Activated naive CD4-positive, alpha-beta T cell treated with anti-CD3 and anti-CD28 coated beads, Interleukin-2, amount 50 U/mL, for 24 hours (primary cell): Measurements from ENCODE around the gene CERS6.

Experiments used
- H3K27ac Mint-ChIP-seq: one replicate; pipeline ENCODE4 v1.8.0; 2021; ENCODE audit warnings: mild to moderate bottlenecking, mixed read lengths
- H3K27me3 Mint-ChIP-seq: one replicate; pipeline ENCODE4 v1.8.0; 2021; ENCODE audit warnings: mixed read lengths
- H3K36me3 Mint-ChIP-seq: one replicate; pipeline ENCODE4 v1.8.0; 2021; ENCODE audit warnings: mixed read lengths
- H3K4me1 Mint-ChIP-seq: one replicate; pipeline ENCODE4 v1.8.0; 2021; ENCODE audit warnings: mixed read lengths
- H3K4me3 Mint-ChIP-seq: one replicate; pipeline ENCODE4 v1.8.0; 2021; ENCODE audit warnings: mild to moderate bottlenecking, mixed read lengths
- H3K9me3 Mint-ChIP-seq: one replicate; pipeline ENCODE4 v1.8.0; 2021; ENCODE audit warnings: mixed read lengths

Gene CERS6

DNA sequence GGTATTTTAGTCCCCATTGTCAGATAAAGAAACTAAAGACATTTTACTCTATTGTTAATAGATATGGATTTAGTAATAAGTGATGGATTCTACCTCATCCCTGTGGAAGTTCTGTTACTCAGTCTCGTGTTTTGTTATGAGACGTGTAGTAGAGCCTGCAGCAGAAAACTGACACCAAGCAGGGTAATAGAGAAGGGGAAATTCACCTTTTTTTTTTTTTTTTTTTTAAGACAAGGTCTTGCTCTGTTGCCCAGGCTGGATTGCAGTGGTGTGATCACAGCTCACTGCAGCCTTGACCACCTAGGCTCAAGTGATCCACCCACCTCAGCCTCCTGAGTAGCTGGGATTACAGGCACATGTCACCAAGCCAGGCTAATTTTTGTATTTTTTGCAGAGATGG is 164.5 kb downstream of the CERS6 start:
- no peaks in the 10 kb centered on the region for H3K27me3 Mint-ChIP-seq
- no peak overlapping the region for H3K27ac Mint-ChIP-seq
- peaks cover 2% of the 10 kb centered on the region for H3K36me3 Mint-ChIP-seq
- H3K4me3 Mint-ChIP-seq, result no peak overlapping the region
- peaks cover 62% of the 10 kb centered on the region for H3K4me1 Mint-ChIP-seq
- H3K9me3 Mint-ChIP-seq, result peaks cover 4% of the 10 kb centered on the region

DNA sequence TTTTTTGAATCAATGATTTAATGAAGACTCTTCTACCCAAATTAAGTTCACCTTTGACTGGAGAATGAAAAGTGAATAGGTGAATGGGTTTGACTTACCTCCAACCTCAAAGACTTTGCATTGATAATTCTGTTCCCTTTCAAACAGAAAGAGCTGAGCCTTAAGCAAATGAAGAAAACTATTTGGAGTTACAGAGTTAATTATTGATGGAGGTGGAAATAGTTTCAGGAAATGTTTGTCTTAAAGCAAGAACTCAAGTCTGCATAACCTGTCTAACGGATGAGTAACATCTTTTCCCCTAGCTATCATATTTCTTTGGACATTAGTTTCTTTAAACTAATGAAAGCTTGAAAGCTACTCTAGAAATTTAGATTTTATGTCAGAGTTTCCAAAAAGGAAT is 166.5 kb downstream of the CERS6 start:
- peaks cover 4% of the 10 kb centered on the region for H3K9me3 Mint-ChIP-seq
- peaks cover 67% of the 10 kb centered on the region for H3K4me1 Mint-ChIP-seq
- H3K27ac Mint-ChIP-seq, result no peak overlapping the region
- no peak overlapping the region for H3K4me3 Mint-ChIP-seq
- H3K36me3 Mint-ChIP-seq, result peaks cover 2% of the 10 kb centered on the region
- H3K27me3 Mint-ChIP-seq, result no peaks in the 10 kb centered on the region

DNA sequence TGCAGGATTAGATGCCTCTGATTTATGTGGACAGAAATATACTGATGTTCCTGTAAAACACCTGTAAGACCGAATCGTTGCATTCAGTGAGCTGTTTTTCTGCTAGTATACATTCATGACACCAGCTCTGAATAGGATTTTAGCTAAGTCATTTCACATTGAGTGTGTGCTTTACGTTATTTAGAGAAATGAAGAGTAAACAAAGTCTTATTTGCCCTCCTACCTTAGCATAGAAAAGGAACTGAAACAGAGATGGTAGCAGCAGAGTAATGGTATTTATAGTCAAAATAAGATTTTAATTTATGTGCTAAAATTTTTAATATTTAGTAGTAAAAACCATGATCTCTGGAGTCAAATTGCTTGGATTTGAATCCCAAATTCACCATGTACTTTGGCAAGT is 168.0 kb downstream of the CERS6 start:
- no peaks in the 10 kb centered on the region for H3K9me3 Mint-ChIP-seq
- H3K27ac Mint-ChIP-seq, result no peak overlapping the region
- peaks cover 4% of the 10 kb centered on the region for H3K36me3 Mint-ChIP-seq

DNA sequence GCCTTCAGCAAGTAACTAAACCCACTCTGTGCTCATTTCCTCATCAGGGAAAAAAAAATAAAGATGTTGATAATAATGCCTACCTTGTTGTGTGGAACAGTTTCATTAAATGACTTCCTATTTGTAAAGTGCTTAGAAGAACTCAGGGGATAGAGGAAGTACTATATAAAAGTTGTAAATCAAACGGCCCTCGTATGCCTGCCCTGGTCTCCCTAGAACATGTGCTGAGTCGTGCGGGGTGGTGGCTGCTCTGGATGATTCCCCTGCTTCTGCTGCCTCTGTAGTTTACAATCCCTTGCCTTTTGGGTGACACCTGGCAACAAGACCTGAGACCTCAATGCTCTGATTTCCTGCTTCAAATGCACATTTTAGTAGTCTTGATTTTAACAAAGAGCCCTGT is 170.0 kb downstream of the CERS6 start:
- Mint-ChIP-seq H3K4me3 (no peak overlapping the region), H3K27ac (no peak overlapping the region), H3K36me3 (peaks cover 8% of the 10 kb centered on the region), H3K9me3 (no peaks in the 10 kb centered on the region), H3K4me1 (peaks cover 66% of the 10 kb centered on the region), H3K27me3 (no peaks in the 10 kb centered on the region)

More for the DNA sequence above, 168.0 kb downstream of the CERS6 start:
- Mint-ChIP-seq H3K27me3 (no peaks in the 10 kb centered on the region), H3K4me1 (peaks cover 69% of the 10 kb centered on the region), H3K4me3 (no peak overlapping the region)

DNA sequence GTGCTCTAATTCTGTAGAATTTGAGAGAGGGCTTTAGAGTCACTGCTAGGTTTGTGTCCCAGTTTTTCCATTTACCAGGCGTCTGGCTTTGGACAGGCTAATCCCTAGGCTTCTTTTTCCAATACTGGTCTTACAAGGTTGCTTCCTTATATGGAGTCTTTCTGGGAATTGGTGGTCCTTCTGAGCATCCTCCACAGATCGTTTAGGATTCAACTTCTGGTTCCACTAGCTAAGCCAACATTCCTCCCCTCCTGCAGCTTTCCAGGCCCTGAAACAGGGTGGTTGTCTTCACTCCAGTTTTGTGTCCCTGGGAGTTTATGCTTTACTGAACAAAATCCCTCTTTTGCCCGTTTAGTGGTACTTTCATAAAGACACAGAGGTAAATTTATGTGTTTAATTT is 170.6 kb downstream of the CERS6 start:
- Mint-ChIP-seq H3K36me3 (peaks cover 7% of the 10 kb centered on the region), H3K9me3 (no peaks in the 10 kb centered on the region), H3K27me3 (no peaks in the 10 kb centered on the region), H3K4me3 (no peak overlapping the region), H3K27ac (no peak overlapping the region), H3K4me1 (peaks cover 60% of the 10 kb centered on the region)

DNA sequence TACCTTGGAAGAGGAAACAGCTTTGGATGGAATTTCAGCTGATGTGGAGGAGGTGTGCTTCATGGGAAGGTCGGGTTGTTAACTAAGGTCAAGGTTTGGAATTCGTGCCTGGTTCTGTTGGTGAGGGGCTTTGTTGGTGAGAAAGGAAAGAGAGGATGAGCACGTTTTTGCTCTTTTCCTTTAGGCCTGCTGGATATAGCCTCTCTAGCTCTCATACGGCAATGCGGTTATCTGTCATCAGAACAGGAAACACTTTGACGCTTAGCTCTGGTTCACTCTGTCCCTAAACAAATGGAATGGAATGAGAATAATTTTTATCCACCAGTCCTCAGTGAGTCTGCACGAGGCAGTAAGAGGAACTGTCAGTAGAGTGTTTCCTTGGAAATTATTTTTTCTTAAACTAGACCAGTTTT is 176.6 kb downstream of the CERS6 start:
- no peaks in the 10 kb centered on the region for H3K9me3 Mint-ChIP-seq
- peak overlapping the region; percentile 59 for H3K27ac Mint-ChIP-seq
- H3K27me3 Mint-ChIP-seq, result no peaks in the 10 kb centered on the region
- H3K4me1 Mint-ChIP-seq, result peaks cover 34% of the 10 kb centered on the region
- H3K36me3 Mint-ChIP-seq, result peaks cover 14% of the 10 kb centered on the region
- H3K4me3 Mint-ChIP-seq, result no peak overlapping the region

DNA sequence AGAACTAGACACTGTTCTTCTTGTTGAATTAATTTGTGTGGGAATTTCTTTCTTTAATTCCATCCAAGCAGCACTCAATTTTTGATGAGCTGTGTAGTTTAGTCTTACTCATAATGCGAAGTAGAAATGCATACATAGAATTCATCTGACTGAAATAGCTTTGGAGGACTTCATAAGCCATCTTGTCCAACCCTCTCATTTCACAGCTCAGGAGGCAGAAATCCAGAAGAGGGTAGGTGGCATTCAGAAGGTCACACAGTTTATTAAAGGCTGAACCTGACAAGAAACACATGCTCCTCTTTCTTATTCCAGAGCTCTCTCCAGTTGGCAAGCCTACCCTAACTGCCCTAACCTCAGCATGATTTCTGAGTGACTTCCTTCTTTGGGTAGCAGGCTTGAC is 177.1 kb downstream of the CERS6 start:
- Mint-ChIP-seq H3K27me3 (no peaks in the 10 kb centered on the region), H3K4me1 (peaks cover 32% of the 10 kb centered on the region), H3K9me3 (no peaks in the 10 kb centered on the region), H3K27ac (no peak overlapping the region), H3K36me3 (peaks cover 13% of the 10 kb centered on the region), H3K4me3 (no peak overlapping the region)

DNA sequence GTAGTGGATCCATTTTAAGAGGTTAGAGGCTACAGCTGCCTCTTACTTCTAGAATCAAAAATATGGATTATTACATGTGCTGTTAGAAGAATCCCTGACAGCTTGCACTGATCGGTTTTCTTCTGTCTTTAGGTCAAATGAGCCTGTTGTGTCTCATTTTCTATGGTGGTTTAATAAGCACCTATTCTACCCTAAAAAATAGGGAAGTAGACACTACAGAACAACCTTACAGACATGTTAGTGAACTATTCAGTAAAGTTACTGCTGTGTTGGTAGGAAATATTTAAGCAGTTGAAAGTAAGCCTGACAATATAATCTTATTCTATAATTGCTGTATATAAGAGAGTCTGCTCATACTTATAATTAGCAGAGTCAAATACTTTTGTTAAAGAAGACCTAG is 177.8 kb downstream of the CERS6 start:
- H3K27ac Mint-ChIP-seq, result no peak overlapping the region
- no peaks in the 10 kb centered on the region for H3K9me3 Mint-ChIP-seq
- peaks cover 35% of the 10 kb centered on the region for H3K4me1 Mint-ChIP-seq

DNA sequence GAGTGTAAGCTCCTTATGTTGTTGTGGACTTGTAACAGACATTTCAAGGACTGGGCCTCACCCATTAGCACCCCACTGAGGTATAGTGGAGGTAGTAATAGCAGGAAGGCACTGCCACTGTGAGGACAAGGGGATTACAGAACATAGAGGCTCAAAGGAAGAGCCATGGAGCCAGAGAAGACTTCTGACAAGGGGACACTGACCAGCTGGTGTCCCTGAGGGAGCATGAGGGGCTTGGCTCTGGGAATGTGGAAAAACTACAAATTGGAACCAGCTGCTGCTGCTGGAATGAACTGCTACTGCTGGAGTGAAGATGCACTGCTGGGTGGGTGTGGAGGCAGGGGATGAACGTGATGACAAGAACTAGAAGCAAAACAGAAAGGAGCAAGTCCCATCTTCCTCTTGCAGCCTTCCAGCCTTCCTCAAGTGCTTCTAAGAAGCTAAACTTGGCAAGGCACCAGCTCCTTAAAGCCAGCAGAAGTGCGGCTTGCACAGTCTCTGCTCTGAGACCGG is 179.0 kb downstream of the CERS6 start:
- Mint-ChIP-seq H3K27ac (no peak overlapping the region), H3K36me3 (peaks cover 9% of the 10 kb centered on the region), H3K27me3 (no peaks in the 10 kb centered on the region), H3K4me1 (peaks cover 30% of the 10 kb centered on the region), H3K9me3 (no peaks in the 10 kb centered on the region), H3K4me3 (no peak overlapping the region)

More for the DNA sequence above, 177.8 kb downstream of the CERS6 start:
- Mint-ChIP-seq H3K36me3 (peaks cover 13% of the 10 kb centered on the region), H3K27me3 (no peaks in the 10 kb centered on the region), H3K4me3 (no peak overlapping the region)

DNA sequence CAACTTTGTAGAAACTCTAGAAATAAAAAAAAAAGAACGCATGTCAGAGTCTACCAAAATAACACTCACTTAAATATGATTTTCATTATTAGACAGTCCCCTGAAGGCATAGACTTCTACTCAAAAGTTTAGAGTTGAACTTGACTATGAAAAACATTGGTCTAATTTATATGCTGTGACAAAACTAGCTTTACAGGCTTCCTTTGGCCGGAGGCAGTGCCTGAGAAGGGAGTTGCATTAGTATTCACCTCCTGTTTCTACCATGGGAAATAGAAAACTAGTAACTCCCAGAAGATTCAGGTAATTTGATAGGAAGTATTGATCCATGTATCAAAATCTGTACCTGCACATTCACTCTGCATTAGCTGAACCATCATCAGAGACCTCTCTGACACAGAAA is 182.9 kb downstream of the CERS6 start:
- no peaks in the 10 kb centered on the region for H3K27me3 Mint-ChIP-seq
- H3K27ac Mint-ChIP-seq, result no peak overlapping the region
- H3K9me3 Mint-ChIP-seq, result no peaks in the 10 kb centered on the region
- H3K4me1 Mint-ChIP-seq, result peaks cover 49% of the 10 kb centered on the region
- H3K4me3 Mint-ChIP-seq, result no peak overlapping the region
- peaks cover 10% of the 10 kb centered on the region for H3K36me3 Mint-ChIP-seq

DNA sequence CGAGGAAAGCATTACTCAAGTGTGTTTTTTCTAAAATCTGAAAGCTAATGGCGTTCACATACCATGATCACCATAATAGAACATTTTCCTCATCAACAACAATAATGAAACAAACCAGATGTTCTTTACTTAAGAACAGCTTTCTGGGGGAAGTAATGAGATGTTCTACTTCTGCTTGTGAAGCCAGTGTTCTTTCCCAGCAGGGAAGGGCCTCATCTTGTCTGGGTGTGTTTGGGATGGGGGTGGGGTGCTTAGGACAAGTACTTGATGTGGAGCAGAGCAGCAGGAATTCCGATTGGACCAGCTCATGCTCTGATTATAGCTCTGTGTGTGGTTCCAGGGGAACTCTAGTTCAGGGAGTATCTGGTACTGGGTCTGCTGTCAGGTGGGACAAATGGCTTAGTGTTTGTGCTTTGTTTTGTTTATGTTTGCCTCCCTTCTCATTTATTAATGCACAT is 183.4 kb downstream of the CERS6 start:
- Mint-ChIP-seq H3K4me3 (no peak overlapping the region), H3K4me1 (peaks cover 54% of the 10 kb centered on the region), H3K27ac (no peak overlapping the region), H3K27me3 (no peaks in the 10 kb centered on the region), H3K9me3 (no peaks in the 10 kb centered on the region), H3K36me3 (peaks cover 13% of the 10 kb centered on the region)

DNA sequence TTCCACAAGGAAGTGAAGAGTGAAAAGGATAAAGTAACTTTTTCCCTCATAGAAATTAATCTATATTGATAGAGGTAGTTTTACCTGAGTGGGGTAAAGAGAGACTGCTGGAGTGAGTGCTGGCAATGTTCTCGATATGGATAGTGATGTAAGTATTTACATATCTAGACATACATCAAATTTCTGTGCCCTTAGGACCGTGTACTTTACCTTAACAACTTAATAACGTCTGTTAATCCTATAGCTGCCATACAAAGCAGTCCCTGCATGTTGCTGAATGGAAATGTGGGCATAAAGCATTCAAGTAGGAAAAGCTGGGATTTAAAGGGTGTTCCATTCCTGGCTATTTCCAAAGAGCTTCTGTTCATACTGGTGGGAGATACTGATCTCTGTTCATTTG is 184.0 kb downstream of the CERS6 start:
- Mint-ChIP-seq H3K36me3 (peaks cover 13% of the 10 kb centered on the region), H3K27me3 (no peaks in the 10 kb centered on the region), H3K4me3 (no peak overlapping the region), H3K4me1 (peaks cover 53% of the 10 kb centered on the region), H3K27ac (no peak overlapping the region), H3K9me3 (no peaks in the 10 kb centered on the region)

DNA sequence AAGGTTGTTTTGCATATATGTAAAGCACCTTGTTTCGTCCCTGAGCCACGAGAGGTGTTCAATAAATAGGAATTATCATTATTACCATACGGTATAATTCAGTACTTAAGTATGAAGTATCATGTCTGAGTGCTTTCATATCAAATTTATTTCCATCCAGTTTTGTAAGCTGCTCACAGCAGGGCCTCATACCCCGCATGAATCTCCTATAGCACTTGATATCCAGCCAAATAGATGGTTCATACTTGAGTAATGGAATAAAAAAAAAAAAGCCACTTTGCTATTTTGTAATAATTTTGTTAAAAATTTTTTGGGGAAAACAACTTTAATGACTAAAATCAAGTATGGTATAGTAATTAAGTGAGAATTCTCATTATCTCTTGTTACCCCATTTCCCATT is 185.6 kb downstream of the CERS6 start:
- H3K9me3 Mint-ChIP-seq, result no peaks in the 10 kb centered on the region
- H3K27ac Mint-ChIP-seq, result no peak overlapping the region
- H3K4me3 Mint-ChIP-seq, result no peak overlapping the region
- peaks cover 51% of the 10 kb centered on the region for H3K4me1 Mint-ChIP-seq
- peaks cover 13% of the 10 kb centered on the region for H3K36me3 Mint-ChIP-seq
- no peaks in the 10 kb centered on the region for H3K27me3 Mint-ChIP-seq

DNA sequence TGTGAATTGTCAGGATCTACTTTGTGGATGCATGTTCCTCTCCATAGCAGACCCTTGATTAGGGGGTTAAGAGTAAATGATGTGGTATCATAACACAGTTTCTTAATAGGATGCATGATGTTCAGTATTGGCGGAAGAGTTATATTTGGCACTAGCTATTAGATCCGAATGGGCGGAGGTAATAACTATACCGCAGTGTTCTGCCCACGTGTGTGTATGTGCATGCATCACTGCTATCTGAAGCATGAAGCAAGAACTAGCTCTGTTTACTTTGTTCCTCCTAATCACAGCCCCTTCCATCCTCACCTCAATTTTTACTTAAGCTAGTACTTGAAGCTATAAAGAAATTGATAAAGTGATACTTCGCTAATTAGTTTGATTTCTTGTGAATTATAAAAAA is 186.8 kb downstream of the CERS6 start:
- no peak overlapping the region for H3K4me3 Mint-ChIP-seq
- H3K27ac Mint-ChIP-seq, result no peak overlapping the region
- H3K4me1 Mint-ChIP-seq, result peaks cover 47% of the 10 kb centered on the region
- no peaks in the 10 kb centered on the region for H3K27me3 Mint-ChIP-seq
- H3K36me3 Mint-ChIP-seq, result peaks cover 13% of the 10 kb centered on the region
- H3K9me3 Mint-ChIP-seq, result no peaks in the 10 kb centered on the region

DNA sequence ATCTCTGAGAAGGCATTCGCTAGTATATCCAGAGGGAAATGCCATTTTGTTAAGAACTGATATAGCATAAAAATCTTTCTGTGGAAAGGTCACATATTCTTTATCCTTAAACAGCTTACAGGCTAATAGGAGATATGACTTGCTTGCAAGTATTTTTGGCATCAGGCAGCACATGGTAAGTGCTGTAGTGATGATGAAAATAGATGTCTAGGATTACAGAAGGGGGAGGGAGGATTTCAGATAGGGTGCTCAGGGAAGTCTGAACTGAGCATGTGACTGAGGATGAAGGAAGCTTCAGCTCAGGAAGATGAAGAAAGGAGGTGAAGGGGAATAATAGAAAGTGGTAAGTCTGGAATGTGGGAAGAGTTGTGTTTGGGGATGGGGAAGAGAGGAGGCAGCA is 187.9 kb downstream of the CERS6 start:
- Mint-ChIP-seq H3K27me3 (no peaks in the 10 kb centered on the region), H3K27ac (peak overlapping the region; percentile 5), H3K4me3 (no peak overlapping the region), H3K9me3 (no peaks in the 10 kb centered on the region), H3K36me3 (peaks cover 13% of the 10 kb centered on the region), H3K4me1 (peaks cover 41% of the 10 kb centered on the region)

DNA sequence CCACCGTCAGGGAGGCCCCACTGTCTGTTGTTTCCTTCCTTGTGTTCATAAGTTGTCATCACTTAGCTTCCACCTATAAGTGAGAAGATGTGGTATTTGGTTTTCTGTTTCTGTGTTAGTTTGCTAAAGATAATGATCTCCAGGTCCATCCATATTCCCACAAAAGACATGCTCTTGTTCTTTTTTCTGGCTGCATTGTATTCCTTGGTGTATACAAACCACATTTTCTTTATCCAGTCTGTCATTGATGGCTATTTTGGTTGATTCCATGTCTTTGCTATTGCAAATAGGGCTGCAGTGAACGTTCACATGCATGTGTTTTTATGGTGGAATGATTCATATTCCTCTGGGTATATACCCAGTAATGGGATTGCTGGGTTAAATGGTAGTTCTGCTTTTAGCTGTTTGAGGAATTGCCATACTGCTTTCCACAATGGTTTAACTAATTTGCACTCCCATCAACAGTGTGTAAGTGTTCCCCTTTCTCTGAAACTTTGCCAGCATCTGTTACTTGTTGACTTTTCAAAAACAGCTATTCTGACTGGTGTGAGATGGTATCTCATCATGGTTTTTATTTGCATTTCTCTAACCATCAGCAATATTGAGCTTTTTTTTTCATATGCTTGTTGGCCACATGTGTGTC is 189.7 kb downstream of the CERS6 start:
- Mint-ChIP-seq H3K27me3 (no peaks in the 10 kb centered on the region), H3K4me1 (peaks cover 45% of the 10 kb centered on the region), H3K9me3 (no peaks in the 10 kb centered on the region), H3K27ac (no peak overlapping the region), H3K4me3 (no peak overlapping the region), H3K36me3 (peaks cover 14% of the 10 kb centered on the region)

DNA sequence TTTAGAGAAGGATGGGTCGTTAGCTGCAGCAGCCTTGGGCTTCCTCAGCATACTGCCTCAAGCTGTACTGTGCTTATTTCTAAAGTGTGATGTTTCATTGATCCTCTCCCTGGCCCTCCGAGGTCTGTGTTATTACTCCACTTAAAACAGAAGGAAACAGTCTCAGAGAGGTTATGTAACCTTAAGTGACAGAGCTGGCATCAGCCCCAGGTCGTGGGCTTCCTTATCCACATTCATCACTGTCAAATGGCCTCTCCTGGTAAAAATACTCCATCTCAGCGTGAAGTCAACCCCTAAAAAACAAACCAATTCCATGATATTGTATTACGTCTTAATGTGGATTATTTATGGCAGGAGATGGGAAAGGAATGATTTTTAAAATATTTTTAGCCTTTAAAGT is 193.0 kb downstream of the CERS6 start:
- H3K27me3 Mint-ChIP-seq, result no peaks in the 10 kb centered on the region
- H3K4me1 Mint-ChIP-seq, result peaks cover 28% of the 10 kb centered on the region
- H3K9me3 Mint-ChIP-seq, result no peaks in the 10 kb centered on the region
- no peak overlapping the region for H3K27ac Mint-ChIP-seq
- H3K4me3 Mint-ChIP-seq, result no peak overlapping the region
- H3K36me3 Mint-ChIP-seq, result peaks cover 7% of the 10 kb centered on the region
